NCI-H446 treated with DMSO at 0.1 percent for 48 hours (cell line): ENCODE measurements around the gene CROCC.
A peak's percentile ranks its signal among the peaks of the same experiment; 100 is the strongest.
"Not testable (repeated sequence)": the region's sequence is repeated elsewhere in the genome, so short reads cannot be mapped to it uniquely, and the experiment has no call there.

Source experiments
- DNase-seq: peaks from one replicate; lab custom pipeline; 2025; lab: John Stamatoyannopoulos, UW

CROCC gene

GRCh38 chr1:16939386-16940180 is 17.9 kb downstream of the CROCC start:
- DNase-seq: not testable (repeated sequence)

- no peak for DNase-seq
Observed at GRCh38 chr1:16944038-16944437, 22.3 kb downstream of the CROCC start.

- not testable (repeated sequence) for DNase-seq
Observed at GRCh38 chr1:16945512-16945911, 23.8 kb downstream of the CROCC start.

- not testable (repeated sequence) for DNase-seq
Observed at GRCh38 chr1:16946185-16946584, 24.5 kb downstream of the CROCC start.

GRCh38 chr1:16946646-16947045 is 24.9 kb downstream of the CROCC start:
- DNase-seq: no peak

GRCh38 chr1:16948282-16948891 is 26.7 kb downstream of the CROCC start:
- DNase-seq: peak; percentile 60

- peak; percentile 29 for DNase-seq
Observed at GRCh38 chr1:16949026-16949425, 27.3 kb downstream of the CROCC start.

GRCh38 chr1:16952376-16952775 is 30.6 kb downstream of the CROCC start:
- DNase-seq: not testable (repeated sequence)

- no peak for DNase-seq
Observed at GRCh38 chr1:16954579-16954978, 32.8 kb downstream of the CROCC start.

GRCh38 chr1:16955186-16955585 is 33.5 kb downstream of the CROCC start:
- no peak for DNase-seq

GRCh38 chr1:16956775-16957174 is 35.0 kb downstream of the CROCC start:
- DNase-seq: no peak

- no peak for DNase-seq
Observed at GRCh38 chr1:16957731-16958130, 36.0 kb downstream of the CROCC start.

- no peak for DNase-seq
Observed at GRCh38 chr1:16958475-16958874, 36.7 kb downstream of the CROCC start.

- no peak for DNase-seq
Observed at GRCh38 chr1:16960560-16961296, 39.0 kb downstream of the CROCC start.

- DNase-seq: no peak
Observed at GRCh38 chr1:16961297-16962133, 39.8 kb downstream of the CROCC start.

GRCh38 chr1:16964169-16964568 is 42.4 kb downstream of the CROCC start:
- not testable (repeated sequence) for DNase-seq

- DNase-seq: no peak
Observed at GRCh38 chr1:16965486-16966067, 43.8 kb downstream of the CROCC start.

- no peak for DNase-seq
Observed at GRCh38 chr1:16966282-16966681, 44.6 kb downstream of the CROCC start.

GRCh38 chr1:16967095-16967575 is 45.4 kb downstream of the CROCC start:
- peak; percentile 29 for DNase-seq

- no peak for DNase-seq
Observed at GRCh38 chr1:16967962-16968361, 46.2 kb downstream of the CROCC start.

- DNase-seq: no peak
Observed at GRCh38 chr1:16968372-16968771, 46.6 kb downstream of the CROCC start.
